Activated CD8-positive, alpha-beta memory T cell treated with anti-CD3 and anti-CD28 coated beads, Interleukin-2, amount 50 U/mL, for 1 hour (primary cell): Measurements from ENCODE around the gene B3GNT7.

ENCODE experiments used
- DNase-seq: peaks from one replicate; pipeline ENCODE4 v3.0.0-alpha.2; 2020; ENCODE audit errors: extremely low read depth

The B3GNT7 gene

GRCh38 chr2:231384109-231384435 is 11.4 kb upstream of the B3GNT7 start:
- DNase-seq: no peak

- no peak for DNase-seq
Observed at GRCh38 chr2:231384970-231385369, 10.5 kb upstream of the B3GNT7 start.

- DNase-seq: no peak
Observed at GRCh38 chr2:231385429-231385828, 10.1 kb upstream of the B3GNT7 start.

GRCh38 chr2:231386446-231386845 is 9.1 kb upstream of the B3GNT7 start:
- no peak for DNase-seq

GRCh38 chr2:231387904-231388724 is 7.4 kb upstream of the B3GNT7 start:
- no peak for DNase-seq

GRCh38 chr2:231388725-231389346 is 6.7 kb upstream of the B3GNT7 start:
- no peak for DNase-seq

GRCh38 chr2:231390667-231391066 is 4.8 kb upstream of the B3GNT7 start:
- no peak for DNase-seq

GRCh38 chr2:231391981-231392380 is 3.5 kb upstream of the B3GNT7 start:
- no peak for DNase-seq

GRCh38 chr2:231392431-231393148 is 2.9 kb upstream of the B3GNT7 start:
- DNase-seq: no peak

- no peak for DNase-seq
Observed at GRCh38 chr2:231393149-231394131, 2.1 kb upstream of the B3GNT7 start.

GRCh38 chr2:231394211-231395141 is 1.0 kb upstream of the B3GNT7 start:
- no peak for DNase-seq

GRCh38 chr2:231396058-231396821 is 730 bp downstream of the B3GNT7 start:
- no peak for DNase-seq

GRCh38 chr2:231397011-231397927 is 1.8 kb downstream of the B3GNT7 start:
- DNase-seq: no peak

GRCh38 chr2:231397928-231398294 is 2.4 kb downstream of the B3GNT7 start:
- no peak for DNase-seq

- DNase-seq: no peak
Observed at GRCh38 chr2:231398585-231398984, 3.1 kb downstream of the B3GNT7 start.

- no peak for DNase-seq
Observed at GRCh38 chr2:231399046-231399852, 3.7 kb downstream of the B3GNT7 start.

- DNase-seq: no peak
Observed at GRCh38 chr2:231399853-231400680, 4.6 kb downstream of the B3GNT7 start.
